Ectodermal cell (in vitro differentiated cells): ENCODE data around the gene ETV7.
"Not testable (repeated sequence)": the region's sequence is repeated elsewhere in the genome, so short reads cannot be mapped to it uniquely, and the experiment has no call there.

Experiments used
- H3K27ac ChIP-seq: 2 replicates; pipeline ENCODE4 v1.7.0; 2013; ENCODE audit warnings: mild to moderate bottlenecking, low read depth, low read length; ENCODE audit not compliant: insufficient read depth, poor library complexity, severe bottlenecking
- H3K27me3 ChIP-seq: 2 replicates; pipeline ENCODE4 v1.7.0; 2013; ENCODE audit warnings: mild to moderate bottlenecking, low read length; ENCODE audit not compliant: insufficient read depth, control insufficient read depth, poor library complexity, severe bottlenecking
- H3K36me3 ChIP-seq: one replicate; pipeline ENCODE4 v1.7.0; 2013; ENCODE audit warnings: low read length; ENCODE audit not compliant: control insufficient read depth, insufficient read depth
- H3K4me1 ChIP-seq: one replicate; pipeline ENCODE4 v1.7.0; 2013; ENCODE audit warnings: low read length; ENCODE audit not compliant: control insufficient read depth, insufficient read depth
- H3K4me3 ChIP-seq: 2 replicates; pipeline ENCODE4 v1.7.0; 2013; ENCODE audit warnings: low read depth, low read length, control low read depth; ENCODE audit not compliant: insufficient read depth
- H3K9me3 ChIP-seq: 2 replicates; pipeline ENCODE4 v1.7.0; 2013; ENCODE audit warnings: mild to moderate bottlenecking, low read length, moderate library complexity; ENCODE audit not compliant: control insufficient read depth
- WGBS, 2 experiments: methylation state at CpG; one replicate each; pipeline ENCODE4 v1.1.7; 2013; ENCODE audit warnings: missing lambda C conversion rate in 2 of 2; 5-methylcytosine and 5-hydroxymethylcytosine counted together

The ETV7 gene

GRCh38 chr6:36364669-36365479 is 22.6 kb downstream of the ETV7 start:
- H3K27ac ChIP-seq = no peak overlapping the region
- no peaks in the 10 kb centered on the region for H3K36me3 ChIP-seq
- no peaks in the 10 kb centered on the region for H3K4me1 ChIP-seq
- H3K27me3 ChIP-seq = no peaks in the 10 kb centered on the region
- 92% methylated on average over 18 to 19 of the region's 19 CpGs for WGBS, 2 experiments
- no peaks in the 10 kb centered on the region for H3K9me3 ChIP-seq
- no peak overlapping the region for H3K4me3 ChIP-seq

GRCh38 chr6:36364061-36364635 is 23.3 kb downstream of the ETV7 start:
- not testable (repeated sequence) for H3K4me3 ChIP-seq, H3K36me3 ChIP-seq, H3K9me3 ChIP-seq, H3K4me1 ChIP-seq, H3K27ac ChIP-seq, H3K27me3 ChIP-seq
- WGBS, 2 experiments = 94 to 97% methylated on average over 34 of the region's 34 CpGs

DNA sequence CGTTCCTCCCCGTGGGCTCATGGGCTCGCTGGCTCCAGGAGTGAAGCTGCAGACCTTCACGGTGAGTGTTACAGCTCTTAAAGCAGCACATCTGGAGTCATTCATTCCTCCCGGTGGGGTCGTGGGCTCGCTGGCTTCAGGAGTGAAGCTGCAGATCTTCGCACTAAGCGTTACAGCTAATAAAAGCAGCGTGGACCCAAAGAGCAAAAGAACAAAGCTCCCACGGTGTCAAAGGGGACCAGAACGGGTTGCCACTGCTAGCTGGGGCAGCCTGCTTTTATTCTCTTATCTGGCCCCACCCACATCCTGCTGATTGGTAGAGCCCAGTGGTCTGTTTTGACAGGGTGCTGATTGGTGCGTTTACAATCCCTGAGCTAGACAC is 24.1 kb downstream of the ETV7 start:
- not testable (repeated sequence) for H3K27me3 ChIP-seq, H3K9me3 ChIP-seq, H3K4me1 ChIP-seq, H3K36me3 ChIP-seq, H3K27ac ChIP-seq, H3K4me3 ChIP-seq
- WGBS, 2 experiments = 91 to 93% methylated on average over 12 to 13 of the region's 13 CpGs

DNA sequence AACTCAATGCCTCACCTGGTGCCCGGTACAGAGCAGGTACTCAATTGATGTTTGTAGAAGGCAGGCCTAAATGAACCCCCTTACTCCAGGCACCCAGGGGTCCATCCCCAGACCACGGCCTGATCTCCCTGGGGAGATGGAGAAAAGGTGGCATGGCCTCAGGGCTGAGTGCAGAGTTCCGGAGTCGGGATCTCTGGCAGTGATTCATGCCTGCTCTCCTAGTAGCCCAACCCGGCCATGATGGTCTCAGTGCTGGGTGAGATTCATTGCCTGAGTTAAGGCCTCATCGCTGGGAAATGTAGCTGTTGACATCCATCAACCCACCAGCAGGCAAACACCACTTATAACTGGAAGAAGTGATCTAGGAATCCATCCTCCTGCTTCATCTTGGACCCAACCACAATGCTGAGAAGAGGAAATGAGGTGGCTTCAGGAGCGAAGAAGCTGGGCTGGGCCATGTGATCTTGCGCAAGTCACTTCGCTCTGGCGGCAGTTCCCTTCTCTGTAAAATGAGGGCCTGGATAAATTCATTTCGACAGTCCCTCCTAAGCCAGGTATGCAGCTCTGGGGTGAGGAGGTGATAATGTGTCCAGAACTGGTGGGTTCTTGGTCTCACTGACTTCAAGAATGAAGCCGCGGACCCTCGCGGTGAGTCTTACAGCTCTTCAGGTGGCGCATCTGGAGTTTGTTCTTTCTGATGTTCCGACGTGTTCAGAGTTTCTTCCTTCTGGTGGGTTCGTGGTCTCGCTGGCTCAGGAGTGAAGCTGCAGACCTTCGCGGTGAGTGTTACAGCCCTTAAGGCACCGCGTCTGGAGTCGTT is 24.7 kb downstream of the ETV7 start:
- Histone ChIP-seq H3K27me3 (no peaks in the 10 kb centered on the region), H3K9me3 (no peaks in the 10 kb centered on the region), H3K4me3 (no peak overlapping the region), H3K4me1 (peaks cover 7% of the 10 kb centered on the region), H3K36me3 (no peaks in the 10 kb centered on the region), H3K27ac (no peak overlapping the region)
- 94 to 95% methylated on average over 25 of the region's 25 CpGs for WGBS, 2 experiments

DNA sequence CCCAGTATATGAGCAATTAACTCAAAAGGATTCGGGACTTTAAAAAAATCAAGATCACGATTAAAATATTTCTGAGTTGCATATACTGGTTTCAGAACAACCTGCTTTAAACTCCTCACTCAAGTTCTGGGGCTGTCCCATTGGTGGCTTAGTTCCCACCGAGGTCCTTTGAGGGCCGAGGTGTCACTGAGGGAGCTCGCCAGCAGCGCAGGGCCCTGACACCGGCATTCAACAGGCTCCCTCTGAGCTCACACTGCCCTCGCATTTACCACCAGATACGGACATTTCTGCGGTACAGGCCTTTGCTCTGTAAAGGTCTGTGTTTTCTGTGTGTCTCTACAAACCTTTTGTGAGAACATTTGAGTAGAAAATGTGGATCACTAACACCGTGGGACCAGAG is 26.4 kb downstream of the ETV7 start:
- H3K27me3 ChIP-seq = no peaks in the 10 kb centered on the region
- peaks cover 7% of the 10 kb centered on the region for H3K4me1 ChIP-seq
- 92 to 93% methylated on average over 11 of the region's 11 CpGs for WGBS, 2 experiments
- H3K36me3 ChIP-seq = no peaks in the 10 kb centered on the region
- no peaks in the 10 kb centered on the region for H3K9me3 ChIP-seq
- no peak overlapping the region for H3K27ac ChIP-seq
- no peak overlapping the region for H3K4me3 ChIP-seq

DNA sequence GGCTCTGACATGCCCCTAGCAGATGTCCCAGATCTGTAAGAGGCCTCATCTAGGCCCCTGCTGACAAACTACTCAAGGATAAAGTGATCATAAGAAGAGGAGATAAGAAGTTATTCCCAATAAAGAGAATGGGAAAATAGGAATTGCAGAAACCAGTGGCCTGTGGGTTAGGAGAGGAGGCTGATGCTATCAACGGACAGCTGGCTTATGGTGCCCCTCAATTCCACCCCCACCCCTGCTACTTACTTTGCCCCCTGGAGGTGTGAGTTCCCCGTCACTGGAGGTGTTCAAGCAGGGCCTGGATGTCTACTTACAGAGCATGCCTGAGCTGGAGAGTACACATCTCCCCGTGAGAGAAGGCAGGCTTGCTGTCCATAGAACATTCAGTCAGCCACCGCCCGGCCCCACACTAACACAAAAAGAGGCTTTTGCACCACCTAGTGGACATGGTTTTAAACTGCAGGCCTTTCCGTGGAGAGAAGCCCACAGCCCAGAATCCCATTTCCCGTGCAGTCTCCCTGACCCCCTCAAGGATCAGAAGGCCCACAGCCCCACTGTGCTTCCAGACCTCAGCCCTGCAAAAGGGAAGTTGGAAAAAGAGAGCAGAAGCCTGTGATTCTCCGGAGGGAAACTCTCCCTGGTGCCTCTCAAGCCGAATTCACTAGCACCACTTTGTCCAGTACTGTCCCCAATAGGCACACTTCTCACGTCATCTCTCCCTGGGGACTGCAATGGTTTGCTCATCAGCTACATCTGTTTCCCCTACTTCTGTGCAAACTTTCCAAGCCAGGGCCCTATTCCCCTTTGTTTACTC is 27.0 kb downstream of the ETV7 start:
- H3K36me3 ChIP-seq = no peaks in the 10 kb centered on the region
- peaks cover 7% of the 10 kb centered on the region for H3K4me1 ChIP-seq
- no peak overlapping the region for H3K27ac ChIP-seq
- no peaks in the 10 kb centered on the region for H3K9me3 ChIP-seq
- H3K27me3 ChIP-seq = no peaks in the 10 kb centered on the region
- 28 to 31% methylated on average over 10 of the region's 10 CpGs for WGBS, 2 experiments
- no peak overlapping the region for H3K4me3 ChIP-seq

- no peaks in the 10 kb centered on the region for H3K27me3 ChIP-seq
- H3K4me1 ChIP-seq = peaks cover 7% of the 10 kb centered on the region
- H3K9me3 ChIP-seq = no peaks in the 10 kb centered on the region
- no peak overlapping the region for H3K4me3 ChIP-seq
- H3K27ac ChIP-seq = no peak overlapping the region
- 82 to 91% methylated on average over 2 to 4 of the region's 4 CpGs for WGBS, 2 experiments
- H3K36me3 ChIP-seq = no peaks in the 10 kb centered on the region
These were observed 29.1 kb downstream of the ETV7 start for GRCh38 chr6:36358226-36358915.

DNA sequence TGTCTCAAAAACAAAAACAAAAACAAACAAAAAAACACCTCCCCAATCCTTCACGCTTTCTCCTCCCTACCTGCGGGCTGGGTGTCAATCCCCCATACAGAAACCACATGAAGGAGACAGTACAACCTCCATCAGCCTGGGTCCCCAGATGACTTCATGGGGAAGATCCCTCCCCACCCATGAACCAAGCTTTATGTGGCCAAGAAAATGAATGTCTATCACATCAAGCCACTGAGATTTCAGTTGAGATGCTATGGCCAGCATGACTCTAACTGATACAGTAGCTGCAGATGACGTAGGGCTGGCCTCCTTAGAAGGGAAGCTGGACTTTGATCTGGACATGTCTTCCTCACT is 29.6 kb downstream of the ETV7 start:
- no peaks in the 10 kb centered on the region for H3K36me3 ChIP-seq
- no peaks in the 10 kb centered on the region for H3K9me3 ChIP-seq
- peaks cover 7% of the 10 kb centered on the region for H3K4me1 ChIP-seq
- no peak overlapping the region for H3K27ac ChIP-seq
- 91 to 97% methylated on average over 3 of the region's 3 CpGs for WGBS, 2 experiments
- H3K27me3 ChIP-seq = no peaks in the 10 kb centered on the region
- H3K4me3 ChIP-seq = no peak overlapping the region

GRCh38 chr6:36355819-36356218 is 31.6 kb downstream of the ETV7 start:
- Histone ChIP-seq H3K4me1 (peaks cover 7% of the 10 kb centered on the region), H3K36me3 (no peaks in the 10 kb centered on the region), H3K4me3 (no peak overlapping the region), H3K27ac (no peak overlapping the region), H3K9me3 (no peaks in the 10 kb centered on the region), H3K27me3 (no peaks in the 10 kb centered on the region)
- 91 to 92% methylated on average over 4 of the region's 4 CpGs for WGBS, 2 experiments
